ENCODE measurements around the gene COL4A2.
A peak's percentile ranks its signal among the peaks of the same experiment; 100 is the strongest.

Gene COL4A2

GRCh38 chr13:110446575-110446890, 139.4 kb downstream of the COL4A2 start:
- no peak for DNase-seq
- Histone ChIP-seq H3K36me3 (replicated peaks) (peaks cover 82% of the 10 kb centered on the region), H3K4me3 (ENCODE audit: low read depth, low read length) (no peak overlapping the region), H3K27me3 (replicated peaks) (no peaks in the 10 kb centered on the region), H3K27ac (no peak overlapping the region)
- in situ Hi-C loops (cut with HindIII; ENCODE audit: low pct_ligation_motif_present, low sequenced_read_pairs) = no loop called here
- TF ChIP-seq, protein P1, sequence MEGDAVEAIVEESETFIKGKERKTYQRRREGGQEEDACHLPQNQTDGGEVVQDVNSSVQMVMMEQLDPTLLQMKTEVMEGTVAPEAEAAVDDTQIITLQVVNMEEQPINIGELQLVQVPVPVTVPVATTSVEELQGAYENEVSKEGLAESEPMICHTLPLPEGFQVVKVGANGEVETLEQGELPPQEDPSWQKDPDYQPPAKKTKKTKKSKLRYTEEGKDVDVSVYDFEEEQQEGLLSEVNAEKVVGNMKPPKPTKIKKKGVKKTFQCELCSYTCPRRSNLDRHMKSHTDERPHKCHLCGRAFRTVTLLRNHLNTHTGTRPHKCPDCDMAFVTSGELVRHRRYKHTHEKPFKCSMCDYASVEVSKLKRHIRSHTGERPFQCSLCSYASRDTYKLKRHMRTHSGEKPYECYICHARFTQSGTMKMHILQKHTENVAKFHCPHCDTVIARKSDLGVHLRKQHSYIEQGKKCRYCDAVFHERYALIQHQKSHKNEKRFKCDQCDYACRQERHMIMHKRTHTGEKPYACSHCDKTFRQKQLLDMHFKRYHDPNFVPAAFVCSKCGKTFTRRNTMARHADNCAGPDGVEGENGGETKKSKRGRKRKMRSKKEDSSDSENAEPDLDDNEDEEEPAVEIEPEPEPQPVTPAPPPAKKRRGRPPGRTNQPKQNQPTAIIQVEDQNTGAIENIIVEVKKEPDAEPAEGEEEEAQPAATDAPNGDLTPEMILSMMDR (IDR thresholded peaks at IDR 0.05; ENCODE audit: low read depth, low read length, missing control alignments) = no peak

GRCh38 chr13:110447058-110447511, 140.0 kb downstream of the COL4A2 start:
- DNase-seq = no peak
- TF ChIP-seq, protein P1 (IDR thresholded peaks at IDR 0.05; ENCODE audit: low read depth, low read length, missing control alignments) = no peak
- Histone ChIP-seq H3K27ac (peak overlapping the region; percentile 57), H3K4me3 (ENCODE audit: low read depth, low read length) (no peak overlapping the region), H3K27me3 (replicated peaks) (no peaks in the 10 kb centered on the region), H3K36me3 (replicated peaks) (peaks cover 86% of the 10 kb centered on the region)
- in situ Hi-C loops (cut with HindIII; ENCODE audit: low pct_ligation_motif_present, low sequenced_read_pairs) = no loop called here

GRCh38 chr13:110447801-110448200, 140.7 kb downstream of the COL4A2 start:
- no peak for DNase-seq
- Histone ChIP-seq H3K27me3 (replicated peaks) (no peaks in the 10 kb centered on the region), H3K27ac (peak overlapping the region; percentile 57), H3K36me3 (replicated peaks) (peaks cover 84% of the 10 kb centered on the region), H3K4me3 (ENCODE audit: low read depth, low read length) (no peak overlapping the region)
- TF ChIP-seq, protein P1 (IDR thresholded peaks at IDR 0.05; ENCODE audit: low read depth, low read length, missing control alignments) = no peak
- in situ Hi-C loops (cut with HindIII; ENCODE audit: low pct_ligation_motif_present, low sequenced_read_pairs) = no loop called here

DNA sequence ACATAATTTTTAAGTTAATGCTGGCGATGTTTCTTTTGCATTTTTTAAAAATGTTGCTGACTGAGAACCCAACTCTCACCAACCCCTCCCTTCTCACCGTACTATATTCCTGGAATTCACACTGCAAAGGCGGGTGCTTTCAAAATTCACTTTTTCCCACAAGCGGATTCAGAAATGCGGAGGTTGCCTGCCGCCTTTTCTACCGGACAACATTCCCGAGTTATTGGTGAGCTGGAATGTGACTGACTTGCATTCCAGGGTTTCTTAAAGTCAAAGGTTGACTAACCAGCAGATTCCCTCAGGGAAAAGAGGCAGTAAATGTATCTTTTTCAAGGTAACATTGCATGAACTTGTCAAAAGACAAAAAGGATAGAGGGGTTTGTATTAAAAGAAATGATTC, 141.1 kb downstream of the COL4A2 start:
- Histone ChIP-seq H3K36me3 (replicated peaks) (peaks cover 86% of the 10 kb centered on the region), H3K27me3 (replicated peaks) (no peaks in the 10 kb centered on the region), H3K4me3 (ENCODE audit: low read depth, low read length) (no peak overlapping the region), H3K27ac (peak overlapping the region; percentile 57)
- DNase-seq = peak; percentile 72
- in situ Hi-C loops (cut with HindIII; ENCODE audit: low pct_ligation_motif_present, low sequenced_read_pairs) = no loop called here
- TF ChIP-seq, protein P1 (IDR thresholded peaks at IDR 0.05; ENCODE audit: low read depth, low read length, missing control alignments) = no peak

GRCh38 chr13:110448677-110449076, 141.6 kb downstream of the COL4A2 start:
- Histone ChIP-seq H3K36me3 (replicated peaks) (peaks cover 90% of the 10 kb centered on the region), H3K27me3 (replicated peaks) (no peaks in the 10 kb centered on the region), H3K4me3 (ENCODE audit: low read depth, low read length) (no peak overlapping the region), H3K27ac (peak overlapping the region; percentile 24)
- no peak for DNase-seq
- in situ Hi-C loops (cut with HindIII; ENCODE audit: low pct_ligation_motif_present, low sequenced_read_pairs) = no loop called here
- TF ChIP-seq, protein P1 (IDR thresholded peaks at IDR 0.05; ENCODE audit: low read depth, low read length, missing control alignments) = no peak

- TF ChIP-seq, protein P1 (IDR thresholded peaks at IDR 0.05; ENCODE audit: low read depth, low read length, missing control alignments) = no peak
- in situ Hi-C loops (cut with HindIII; ENCODE audit: low pct_ligation_motif_present, low sequenced_read_pairs) = no loop called here
- H3K27me3 ChIP-seq (replicated peaks) = no peaks in the 10 kb centered on the region
Observed at GRCh38 chr13:110449219-110450015, 142.3 kb downstream of the COL4A2 start.

More at GRCh38 chr13:110449219-110450015, 142.3 kb downstream of the COL4A2 start:
- peaks cover 94% of the 10 kb centered on the region for H3K36me3 ChIP-seq (replicated peaks)
- DNase-seq = no peak
- H3K27ac ChIP-seq = no peak overlapping the region
- no peak overlapping the region for H3K4me3 ChIP-seq (ENCODE audit: low read depth, low read length)
